Lung (tissue), 12 donors: Measurements from ENCODE around the gene WNT2. TPM values are rescaled to one million over a fixed set of nuclear protein-coding genes. Genes with fewer than 3 reads are reported as not detected.

ENCODE experiments used
- ATAC-seq: fragments of 200-7000 bp; cut with Tn5 transposase; one replicate; pipeline ENCODE4 v1.9.1; 2020; ENCODE audit warnings: moderate number of reproducible peaks; ENCODE audit not compliant: insufficient read depth, low FRiP score
- DNase-seq, 3 donors: peaks; one replicate each; pipeline ENCODE4 v3.0.0-alpha.2; 2013 to 2017
- H3K27ac ChIP-seq, 2 donors: one replicate each; pipeline ENCODE4 v1.5.1; 2013; ENCODE audit warnings: mild to moderate bottlenecking in 2 of 2, moderate library complexity in 2 of 2, control low read depth in 1 of 2, inconsistent platforms in 1 of 2, low read depth in 1 of 2, low read length in 1 of 2
- H3K27me3 ChIP-seq, 3 donors: one replicate each; pipeline ENCODE4 v1.5.1; 2013; ENCODE audit warnings: low read length in 2 of 3; ENCODE audit not compliant: control insufficient read depth in 3 of 3, insufficient read depth in 3 of 3
- H3K36me3 ChIP-seq, 4 donors: one replicate each; pipeline ENCODE4 v1.5.1; 2013; ENCODE audit warnings: low read length in 4 of 4, mild to moderate bottlenecking in 1 of 4, moderate library complexity in 1 of 4; ENCODE audit not compliant: control insufficient read depth in 4 of 4, insufficient read depth in 4 of 4
- H3K4me1 ChIP-seq, 5 donors: one replicate each; pipeline ENCODE4 v1.5.1; 2013; ENCODE audit warnings: low read length in 5 of 5, mild to moderate bottlenecking in 2 of 5, moderate library complexity in 1 of 5; ENCODE audit not compliant: control insufficient read depth in 5 of 5, insufficient read depth in 5 of 5
- H3K4me3 ChIP-seq: one replicate; pipeline ENCODE4 v1.5.1; 2013; ENCODE audit warnings: mild to moderate bottlenecking, control low read depth, moderate library complexity
- H3K9ac ChIP-seq, 2 donors: one replicate each; pipeline ENCODE4 v1.5.1; 2013; ENCODE audit warnings: low read length in 2 of 2, control low read depth in 1 of 2; ENCODE audit not compliant: insufficient read depth in 1 of 2
- H3K9me3 ChIP-seq, 4 donors: one replicate each; pipeline ENCODE4 v1.5.1; 2013; ENCODE audit warnings: low read length in 3 of 4, mild to moderate bottlenecking in 1 of 4, moderate library complexity in 1 of 4; ENCODE audit not compliant: control insufficient read depth in 4 of 4, insufficient read depth in 3 of 4
- CTCF ChIP-seq: IDR thresholded peaks from 2 replicates; pipeline ENCODE4 v1.5.1; 2012; ENCODE audit warnings: mild to moderate bottlenecking; ENCODE audit errors: control extremely low read depth, extremely low read depth
- WGBS, 2 donors: extraction: QIAGEN DNeasy Blood & Tissue Kit; methylation state at CpG; one replicate each; pipeline ENCODE4 v1.1.7; 2013; 5-methylcytosine and 5-hydroxymethylcytosine counted together
- polyA plus RNA-seq, 2 donors: library from polyadenylated mRNA; stranded (reverse); fragments of 200-250 nt; gene quantifications; one replicate each; pipeline ENCODE4 v1.2.1, GENCODE V29; 2013
- total RNA-seq, 2 donors: library from RNA; depleted of rRNA in 1 of 2; stranded (reverse); fragments of >200 nt in 1 of 2; gene quantifications; one replicate each; pipeline ENCODE4 v1.2.1, GENCODE V29; 2014 to 2021
- donor health status: control.
- donor health status: control.
- donor health status: Bipolar disorder and iron deficiency.
- donor health status: healthy.
- donor health status: DM: yes; HTN: yes; CAD: no.

Gene WNT2
- total and polyA plus RNA-seq, 4 donors = 3.1 to 59.2 (median 17.1) TPM

- Histone ChIP-seq H3K4me3 (no peak overlapping the region), H3K9ac (no peak overlapping the region), H3K27ac (no peak overlapping the region), H3K9me3 (no peaks in the 10 kb centered on the region), H3K36me3 (peaks cover 0 to 24% (median 10%) of the 10 kb centered on the region in 4 donors), H3K4me1 (peaks cover 0 to 8% (median 2%) of the 10 kb centered on the region in 5 donors), H3K27me3 (no peaks in the 10 kb centered on the region)
- DNase-seq (no peak), ATAC-seq (no peak)
- WGBS, 2 donors = 78 to 85% methylated on average over 4 of the region's 4 CpGs
- no peak for TF ChIP-seq CTCF
These were observed 47.9 kb downstream of the WNT2 start for GRCh38 chr7:117274951-117275350.

- no peak overlapping the region for H3K4me3 ChIP-seq
- DNase-seq = no peak
- TF ChIP-seq CTCF = no peak
- no peaks in the 10 kb centered on the region for H3K4me1 ChIP-seq
- H3K27me3 ChIP-seq = no peaks in the 10 kb centered on the region
- ATAC-seq = no peak
- WGBS, 2 donors = 71 to 79% methylated on average over 11 of the region's 11 CpGs
- peaks cover 0 to 20% (median 7%) of the 10 kb centered on the region in 4 donors for H3K36me3 ChIP-seq
- no peak overlapping the region for H3K9ac ChIP-seq
- no peak overlapping the region for H3K27ac ChIP-seq
- no peaks in the 10 kb centered on the region for H3K9me3 ChIP-seq
These were observed 49.0 kb downstream of the WNT2 start for GRCh38 chr7:117273814-117274225.

GRCh38 chr7:117273325-117273724, 49.5 kb downstream of the WNT2 start:
- Histone ChIP-seq H3K27ac (no peak overlapping the region), H3K36me3 (peaks cover 0 to 16% (median 5%) of the 10 kb centered on the region in 4 donors), H3K4me3 (no peak overlapping the region), H3K27me3 (no peaks in the 10 kb centered on the region), H3K9me3 (no peaks in the 10 kb centered on the region), H3K9ac (no peak overlapping the region), H3K4me1 (no peaks in the 10 kb centered on the region)
- no peak for TF ChIP-seq CTCF
- WGBS, 2 donors = 81 to 84% methylated on average over 2 of the region's 2 CpGs
- DNase-seq = no peak
- no peak for ATAC-seq
